ENCODE data around the gene AGER. TPM values are rescaled to one million over a fixed set of nuclear protein-coding genes. Genes with fewer than 3 reads are reported as not detected.

The AGER gene
- total and polyA plus RNA-seq, 9 of the 15 experiments (the other 6 are each of a cell fraction or from before 2014, with no cell fraction given) = 1.2 to 11.5 (median 4.1) TPM

GRCh38 chr6:32195902-32196681, 12.0 kb upstream of the AGER start (continued):
- TF ChIP-seq ZNF592 (IDR thresholded peaks at IDR 0.05) = peak; percentile 78; the same call in 1 of the 2 replicates
- TF ChIP-seq E2F4 (CRISPR knock-in tag; IDR thresholded peaks at IDR 0.05; ENCODE audit: low read depth) = 0 out of 2 replicates have a peak, but pooled peaks have one; percentile 40
- TF ChIP-seq BHLHE40 (IDR thresholded peaks at IDR 0.05; ENCODE audit: low read length) = no peak; the same call in 1 of the 2 replicates
- TF ChIP-seq THRAP3 (IDR thresholded peaks at IDR 0.05; ENCODE audit: borderline replicate concordance) = 0 out of 2 replicates have a peak, but pooled peaks have one; percentile 41
- TF ChIP-seq CHCHD3 (CRISPR knock-in tag; IDR thresholded peaks at IDR 0.05) = peak; percentile 88; the same call in 1 of the 2 replicates
- no peak for TF ChIP-seq ATF6 (CRISPR knock-in tag; IDR thresholded peaks at IDR 0.05)
- TF ChIP-seq CREBBP (IDR thresholded peaks at IDR 0.05; ENCODE audit: low read depth, low read length) = no peak
- TF ChIP-seq TBP (optimal IDR thresholded peaks at IDR 0.05; ENCODE audit: low read depth, low read length) = peak; percentile 74
- TF ChIP-seq FOXM1 (IDR thresholded peaks at IDR 0.05; ENCODE audit: low read depth) = no peak
- TF ChIP-seq FOXM1 (CRISPR knock-in tag; IDR thresholded peaks at IDR 0.05; ENCODE audit: low read depth) = peak; percentile 92; the same call in 1 of the 2 replicates
- no peak for TF ChIP-seq ZNF644 (tag; IDR thresholded peaks at IDR 0.05; ENCODE audit: low read depth)
- no peak for TF ChIP-seq SMARCB1 (IDR thresholded peaks at IDR 0.05; ENCODE audit: insufficient read length, low read depth)
- peak; percentile 24 for TF ChIP-seq RBM39 (optimal IDR thresholded peaks at IDR 0.05; ENCODE audit: low read depth, low read length)
- no peak for TF ChIP-seq KAT2B (IDR thresholded peaks at IDR 0.05; ENCODE audit: low read depth, low read length)
- peak; percentile 63; the same call in 1 of the 2 replicates for TF ChIP-seq POLR2AphosphoS2 (IDR thresholded peaks at IDR 0.05; ENCODE audit: low read length)
- peak; percentile 86 for TF ChIP-seq FIP1L1 (IDR thresholded peaks at IDR 0.05; ENCODE audit: low read depth, low read length, poor library complexity, severe bottlenecking)
- peak; percentile 2 to 58; a peak in 1 of 4 replicates for TF ChIP-seq TEAD1 (CRISPR knock-in tag; IDR thresholded peaks at IDR 0.05)
- 0 out of 2 replicates have a peak, but pooled peaks have one; percentile 27 for TF ChIP-seq BMI1 (IDR thresholded peaks at IDR 0.05; ENCODE audit: low read length)
- TF ChIP-seq THRB (CRISPR knock-in tag; conservative IDR thresholded peaks at IDR 0.05) = peak; percentile 78; the same call in 1 of the 2 replicates
